AG10803 (cell line): ENCODE measurements around the gene ARHGEF16.

Experiments
- DNase-seq: peaks from one replicate; pipeline ENCODE4 v3.0.0; 2010; ENCODE audit warnings: low read depth
- H3K4me3 ChIP-seq: 2 replicates; pipeline ENCODE4 v1.5.1; 2011; ENCODE audit warnings: mild to moderate bottlenecking, low read length, control low read depth
- TF ChIP-seq, protein P1 (sequence below): conservative IDR thresholded peaks from 2 replicates; pipeline ENCODE4 v1.5.1; 2011; ENCODE audit warnings: mild to moderate bottlenecking, low read length, control low read depth, inconsistent platforms

ARHGEF16 gene

GRCh38 chr1:3456964-3457909 lies 2.8 kb downstream of the ARHGEF16 start:
- DNase-seq: no peak
- TF ChIP-seq, protein P1, sequence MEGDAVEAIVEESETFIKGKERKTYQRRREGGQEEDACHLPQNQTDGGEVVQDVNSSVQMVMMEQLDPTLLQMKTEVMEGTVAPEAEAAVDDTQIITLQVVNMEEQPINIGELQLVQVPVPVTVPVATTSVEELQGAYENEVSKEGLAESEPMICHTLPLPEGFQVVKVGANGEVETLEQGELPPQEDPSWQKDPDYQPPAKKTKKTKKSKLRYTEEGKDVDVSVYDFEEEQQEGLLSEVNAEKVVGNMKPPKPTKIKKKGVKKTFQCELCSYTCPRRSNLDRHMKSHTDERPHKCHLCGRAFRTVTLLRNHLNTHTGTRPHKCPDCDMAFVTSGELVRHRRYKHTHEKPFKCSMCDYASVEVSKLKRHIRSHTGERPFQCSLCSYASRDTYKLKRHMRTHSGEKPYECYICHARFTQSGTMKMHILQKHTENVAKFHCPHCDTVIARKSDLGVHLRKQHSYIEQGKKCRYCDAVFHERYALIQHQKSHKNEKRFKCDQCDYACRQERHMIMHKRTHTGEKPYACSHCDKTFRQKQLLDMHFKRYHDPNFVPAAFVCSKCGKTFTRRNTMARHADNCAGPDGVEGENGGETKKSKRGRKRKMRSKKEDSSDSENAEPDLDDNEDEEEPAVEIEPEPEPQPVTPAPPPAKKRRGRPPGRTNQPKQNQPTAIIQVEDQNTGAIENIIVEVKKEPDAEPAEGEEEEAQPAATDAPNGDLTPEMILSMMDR: no peak
- no peak overlapping the region for H3K4me3 ChIP-seq

GRCh38 chr1:3457910-3458883 lies 3.7 kb downstream of the ARHGEF16 start:
- TF ChIP-seq, protein P1: no peak
- DNase-seq: no peak
- no peak overlapping the region for H3K4me3 ChIP-seq

- H3K4me3 ChIP-seq: no peak overlapping the region
- no peak for DNase-seq
- TF ChIP-seq, protein P1: no peak
Measured at GRCh38 chr1:3459051-3459908, 4.8 kb downstream of the ARHGEF16 start.

- no peak overlapping the region for H3K4me3 ChIP-seq
- TF ChIP-seq, protein P1: no peak
- DNase-seq: no peak
Measured at GRCh38 chr1:3459940-3460671, 5.6 kb downstream of the ARHGEF16 start.

DNA sequence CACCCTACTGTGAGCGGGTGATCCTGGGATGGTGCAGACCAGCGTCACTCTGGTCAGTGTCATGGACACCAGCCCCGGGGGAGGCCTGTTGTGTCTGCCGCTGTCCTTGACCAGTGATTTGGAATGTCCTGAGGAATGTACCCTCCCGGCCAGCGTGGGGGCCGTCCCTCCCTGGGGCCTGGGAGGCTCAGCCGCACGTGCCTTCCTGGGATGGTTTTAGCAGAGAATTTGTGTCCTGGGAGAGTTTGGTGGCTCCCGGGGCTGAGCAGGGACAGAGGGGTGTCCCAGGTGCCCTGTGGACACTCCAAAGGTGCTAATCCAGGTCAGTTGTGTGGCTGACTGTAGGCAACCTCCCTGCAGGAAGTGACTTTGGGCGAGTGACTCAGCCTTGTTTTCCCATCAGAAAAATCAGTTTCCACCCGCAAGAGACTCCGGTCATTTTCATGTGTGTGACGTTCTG lies 6.2 kb downstream of the ARHGEF16 start:
- H3K4me3 ChIP-seq: no peak overlapping the region
- TF ChIP-seq, protein P1: no peak
- no peak for DNase-seq
